GM12878 (cell line): Measurements from ENCODE around the gene SNRPA1. TPM values are rescaled to one million over a fixed set of nuclear protein-coding genes. Genes with fewer than 3 reads are reported as not detected.

Experiments
- ATAC-seq: fragments of 200-7000 bp; cut with Tn5 transposase; 3 replicates; pipeline ENCODE4 v1.9.1; 2020; ENCODE audit warnings: mild to moderate bottlenecking, moderate library complexity
- BruUV-seq: library from RNA; stranded (reverse); fragments of 400-500 nt; replicated peaks from 2 replicates; lab custom pipeline; 2021; lab: Mats Ljungman, UMichigan
- CTCF ChIA-PET: fragments of 300-600 bp; sonication (Branson Sonifier 250); formaldehyde crosslinking; extraction: SDS; loops from one replicate; lab custom pipeline; 2021; ENCODE audit warnings: inconsistent platforms; lab: Yijun Ruan, JAX
- POLR2A ChIA-PET: fragments of 350-600 bp; formaldehyde crosslinking; extraction: SDS; loops from one replicate; lab custom pipeline; 2021; ENCODE audit warnings: inconsistent platforms; lab: Charles Lee
- RAD21 ChIA-PET: fragments of 300-600 bp; sonication (Branson Sonifier 250); formaldehyde crosslinking; loops from one replicate; lab custom pipeline; 2023; ENCODE audit warnings: antibody characterized with exemption; ENCODE audit not compliant: unreplicated experiment; lab: Charles Lee
- SMC1A ChIA-PET: fragments of 300-600 bp; sonication (Branson Sonifier 250); formaldehyde crosslinking; loops from one replicate; lab custom pipeline; 2023; ENCODE audit not compliant: unreplicated experiment, uncharacterized antibody; lab: Charles Lee
- DNase-seq: peaks from one replicate; pipeline ENCODE4 v3.0.0-alpha.2; 2011; ENCODE audit warnings: low read depth, low spot score
- FAIRE-seq: peaks from 3 replicates; lab custom pipeline; 2011; peaks lifted over from hg19 to GRCh38; lab: Jason Lieb, UNC
- H2AFZ ChIP-seq: 2 replicates; pipeline ENCODE4 v1.6.0; 2011; ENCODE audit warnings: low read depth, low read length, control low read depth; ENCODE audit not compliant: control insufficient read depth
- H3K27ac ChIP-seq: 2 replicates; pipeline ENCODE4 v1.5.1; 2011; ENCODE audit warnings: control low read depth; ENCODE audit not compliant: control insufficient read depth, insufficient read depth
- H3K27me3 ChIP-seq, 2 experiments: replicated peaks in 1 of 2; 2 replicates each; pipeline versions ENCODE4 v1.6.0 to v1.6.1; 2011; ENCODE audit warnings: low read length in 1 of 2; ENCODE audit not compliant: control insufficient read depth in 2 of 2, insufficient read depth in 2 of 2
- H3K36me3 ChIP-seq, 2 experiments: 2 replicates each; pipeline ENCODE4 v1.5.1; 2011; ENCODE audit warnings: low read length in 1 of 2; ENCODE audit not compliant: control insufficient read depth in 2 of 2, insufficient read depth in 2 of 2
- H3K4me1 ChIP-seq: 2 replicates; pipeline ENCODE4 v1.6.1; 2011; ENCODE audit warnings: mild to moderate bottlenecking, low read length, moderate library complexity, mixed read lengths; ENCODE audit not compliant: control insufficient read depth, insufficient read depth
- H3K4me2 ChIP-seq: 2 replicates; pipeline ENCODE4 v1.6.0; 2011; ENCODE audit warnings: control low read depth; ENCODE audit not compliant: control insufficient read depth, insufficient read depth
- H3K4me3 ChIP-seq: fragments of 200-600 bp; sonication (generic); 2 replicates; pipeline ENCODE4 v1.5.1; 2016
- H3K79me2 ChIP-seq: 2 replicates; pipeline ENCODE4 v1.6.0; 2011; ENCODE audit warnings: low read length; ENCODE audit not compliant: control insufficient read depth, insufficient read depth
- H3K9ac ChIP-seq: 2 replicates; pipeline ENCODE4 v1.8.0; 2011; ENCODE audit warnings: low read length, control low read depth, mixed read lengths; ENCODE audit not compliant: control insufficient read depth, insufficient read depth
- H3K9me3 ChIP-seq: replicated peaks from 3 replicates; pipeline ENCODE4 v1.5.1; 2011; ENCODE audit warnings: mild to moderate bottlenecking, low read length; ENCODE audit not compliant: control insufficient read depth, insufficient read depth
- H4K20me1 ChIP-seq: 2 replicates; pipeline ENCODE4 v1.6.0; 2011; ENCODE audit not compliant: control insufficient read depth, insufficient read depth
- CBFB ChIP-seq: IDR thresholded peaks from 2 replicates; pipeline ENCODE4 v1.6.1; 2016; ENCODE audit warnings: antibody characterized with exemption, low read depth
- ESRRA ChIP-seq: IDR thresholded peaks from 2 replicates; pipeline ENCODE4 v1.6.1; 2012; ENCODE audit warnings: mild to moderate bottlenecking, low read length, improper control_type of control experiment
- NBN ChIP-seq: fragments of 450-650 bp; IDR thresholded peaks from 2 replicates; pipeline ENCODE4 v1.6.1; 2016
- RCOR1 ChIP-seq: conservative IDR thresholded peaks from 2 replicates; pipeline ENCODE4 v1.6.1; 2012; ENCODE audit warnings: low read depth, low read length, improper control_type of control experiment
- SIX5 ChIP-seq: IDR thresholded peaks from 2 replicates; pipeline ENCODE4 v1.6.1; 2011; ENCODE audit warnings: mild to moderate bottlenecking, low read depth, low read length, moderate library complexity; ENCODE audit not compliant: severe bottlenecking
- TCF7 ChIP-seq: IDR thresholded peaks from 2 replicates; pipeline ENCODE4 v1.6.1; 2014; ENCODE audit warnings: antibody characterized with exemption, borderline replicate concordance
- WGBS: methylation state at CpG from one replicate; pipeline ENCODE4 v1.1.6; 2016; ENCODE audit warnings: low lambda C conversion rate; ENCODE audit not compliant: insufficient replicate concordance, insufficient coverage; ENCODE audit errors: missing lambda C conversion rate; 5-methylcytosine and 5-hydroxymethylcytosine counted together
- in situ Hi-C: fragments of 300-500 bp; cut with MboI; formaldehyde crosslinking; loops from 9 replicates; pipeline ENCODE4 v1.14.3; 2018; ENCODE audit warnings: mixed read lengths
- intact Hi-C: fragments of 100-400 bp; cut with micrococcal nuclease; formaldehyde crosslinking; loops from one replicate; pipeline ENCODE4 v1.14.2; 2022; ENCODE audit not compliant: unreplicated experiment
- polyA plus RNA-seq, 11 experiments: library from polyadenylated mRNA; depleted of rRNA in 4 of 11; unstranded in 6 of 11; stranded (reverse) in 5 of 11; fragments of >200 nt; fragmentation: Nextera tagmentation in 4 of 11; fragmentation: Illumina TruSeq in 1 of 11; extraction: Ambion mirVana in 4 of 11; extraction: Trizol in 1 of 11; gene quantifications; 1 replicate in 1 of 11; 2 replicates in 10 of 11; pipeline versions ENCODE4 v1.2.1 to v1.2.3, GENCODE V29; 2011 to 2016; ENCODE audit warnings: inconsistent platforms in 2 of 11, missing spikeins in 2 of 11, low read depth in 1 of 11
- total RNA-seq, 4 experiments: library from RNA; depleted of rRNA in 3 of 4; stranded (reverse); fragments of >200 nt in 3 of 4; fragmentation: Illumina TruSeq in 1 of 4; extraction: Trizol in 1 of 4; gene quantifications; 2 replicates each; pipeline versions ENCODE4 v1.2.1 to v1.2.3, GENCODE V29; 2013 to 2021

Gene SNRPA1
- total and polyA plus RNA-seq, 10 of the 15 experiments (the other 5 are each of a cell fraction or from before 2014, with no cell fraction given): 59.9 to 267 (median 161) TPM

DNA sequence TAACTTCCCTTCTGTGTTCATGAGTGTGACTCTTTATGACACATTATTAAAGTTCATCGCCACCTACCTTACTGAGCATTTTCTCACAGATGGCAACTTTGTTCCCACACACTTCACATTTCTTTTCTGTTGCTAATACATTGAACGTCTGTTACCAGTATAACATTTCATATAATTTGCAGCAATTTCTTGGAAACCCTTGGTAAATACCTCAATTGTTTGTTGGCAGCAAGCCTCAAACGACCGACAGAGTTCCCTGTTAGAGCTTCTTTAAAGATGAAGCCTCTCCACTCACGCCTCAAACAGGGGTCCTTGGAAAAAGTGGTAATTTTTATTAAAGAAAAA, 40.0 kb downstream of the SNRPA1 start:
- 66% methylated on average over 5 of the region's 5 CpGs for WGBS
- POLR2A ChIA-PET: interaction anchor here (0.9 kb wide), 1 partner anchor 163 kb away, joined by 3 read pairs; no protein-coding TSS in a partner anchor
- DNase-seq (no peak), FAIRE-seq (no peak), ATAC-seq (no peak)
- H4K20me1 ChIP-seq: no peaks in the 10 kb centered on the region
- peaks cover 13% of the 10 kb centered on the region for H3K79me2 ChIP-seq
- intact Hi-C loops (loop anchor here (5.0 kb wide), 1 partner anchor 338 kb away; the partner anchor contains the start of gene LRRK1), in situ Hi-C loops (no loop called here)
- RAD21 ChIA-PET: interaction anchor here (0.9 to 5.5 kb wide), 3 partner anchors 19 to 166 kb away, joined by 3 to 69 read pairs (median 11); no protein-coding TSS in a partner anchor
- no TSS peak for BruUV-seq
- H3K27me3 ChIP-seq: no peaks in the 10 kb centered on the region
- CTCF ChIA-PET: interaction anchor here (0.9 to 6.5 kb wide), 12 partner anchors 9 to 168 kb away, joined by 3 to 126 read pairs (median 9); partner anchors contain the start of gene SNRPA1
- SMC1A ChIA-PET: interaction anchor here (1.3 to 4.5 kb wide), 10 partner anchors 11 to 240 kb away, joined by 3 to 38 read pairs (median 6); no protein-coding TSS in a partner anchor
- H3K9me3 ChIP-seq: no peaks in the 10 kb centered on the region
- no peak overlapping the region for H3K4me3 ChIP-seq
- H3K36me3 ChIP-seq: no peaks in the 10 kb centered on the region
- no peak overlapping the region for H2AFZ ChIP-seq
- no peak overlapping the region for H3K4me2 ChIP-seq
- H3K27ac ChIP-seq: no peak overlapping the region
- TF ChIP-seq RCOR1 (no peak), ESRRA (no peak), CBFB (no peak), NBN (no peak), SIX5 (no peak), TCF7 (no peak)
- TF ChIP-seq, all 136 proteins: peak for 0
- peaks cover 6% of the 10 kb centered on the region for H3K4me1 ChIP-seq
- H3K9ac ChIP-seq: no peak overlapping the region
